HL-60/S4 treated with phorbol 12-myristate 13-acetate at 8.2 ng/mL for 4 days and 3 days (cell line): ENCODE results near the gene YWHAB.

Source experiments
- in situ Hi-C: fragments of 300-500 bp; cut with MboI; formaldehyde crosslinking; loops from 2 replicates; pipeline ENCODE4 v1.15.0; 2022; ENCODE audit warnings: low sequenced_read_pairs

Gene YWHAB

DNA sequence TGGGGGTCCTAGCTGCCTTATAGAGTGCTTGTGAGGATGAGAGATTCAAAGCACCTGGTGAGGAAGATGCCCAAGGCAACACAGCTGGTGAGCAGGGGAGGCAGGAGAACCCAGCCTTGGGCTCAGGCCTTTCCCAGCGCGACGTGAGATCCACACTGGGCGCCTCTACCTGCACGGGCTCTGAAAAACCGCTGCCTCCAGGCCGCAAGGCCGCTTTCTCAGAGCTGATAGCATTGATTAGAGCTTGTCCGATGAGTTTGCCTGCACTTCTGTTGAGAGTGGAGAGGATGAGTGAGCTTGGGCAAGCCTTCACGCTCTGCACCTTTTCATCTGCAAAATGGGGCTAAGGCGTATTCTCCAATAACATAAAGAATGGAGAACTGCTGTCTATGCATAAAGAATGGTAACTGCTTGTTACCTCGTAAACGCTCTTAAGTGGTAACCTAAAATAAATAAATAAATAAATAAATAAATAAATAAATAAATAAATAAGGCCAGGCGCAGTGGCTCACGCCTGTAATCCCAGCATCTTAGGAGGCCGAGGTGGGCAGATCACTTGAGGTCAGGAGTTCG, 25.3 kb downstream of the YWHAB start:
- in situ Hi-C loops, result no loop called here

DNA sequence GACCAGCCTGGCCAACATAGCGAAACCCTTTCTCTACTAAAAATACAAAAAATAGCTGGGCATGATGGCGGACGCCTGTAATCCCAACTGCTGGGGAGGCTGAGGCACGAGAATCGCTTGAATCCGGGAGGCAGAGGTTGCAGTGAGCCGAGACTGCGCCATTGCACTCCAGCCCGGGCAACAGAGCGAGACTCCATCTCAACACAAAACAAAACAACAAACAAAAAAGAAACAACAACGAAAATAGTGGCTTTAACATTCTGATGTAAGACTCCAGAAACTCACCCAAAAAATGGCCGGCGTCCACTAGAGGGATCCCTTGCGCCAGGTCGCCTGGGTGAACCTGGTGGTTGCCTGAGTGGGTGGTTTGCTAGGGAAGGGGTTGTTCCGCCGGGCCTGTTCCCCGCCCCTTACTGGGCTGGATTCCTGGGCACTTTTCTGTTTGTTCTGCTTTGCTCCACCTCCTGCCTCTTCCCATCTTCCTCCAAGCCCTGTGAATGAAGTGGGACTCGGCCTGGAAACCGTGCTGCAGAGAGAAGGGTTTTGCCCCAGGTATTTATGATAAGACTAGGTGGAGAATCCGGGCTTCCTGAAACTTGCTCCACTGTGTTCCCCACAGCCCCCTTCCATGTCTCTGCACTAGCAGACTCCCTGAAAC, 25.9 kb downstream of the YWHAB start:
- in situ Hi-C loops, result no loop called here

DNA sequence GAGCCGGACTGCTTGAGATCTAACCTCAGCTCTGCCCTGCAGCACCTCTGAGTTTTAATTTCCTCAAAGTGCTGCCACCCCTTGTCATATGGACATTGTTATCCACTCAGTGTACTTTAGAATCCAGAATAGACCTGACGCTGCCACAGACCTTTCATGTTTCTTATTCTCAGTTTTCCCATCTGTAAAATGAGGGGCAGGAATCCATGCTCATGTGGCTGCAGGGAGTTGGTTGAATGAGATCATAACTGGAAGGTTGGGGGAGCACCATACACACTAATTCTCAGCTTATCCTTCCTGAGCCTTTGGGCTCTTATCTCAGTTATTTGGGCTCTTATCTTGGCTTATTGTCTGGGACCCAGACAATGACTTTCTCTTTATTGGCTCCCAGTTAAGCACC, 26.7 kb downstream of the YWHAB start:
- in situ Hi-C loops, result no loop called here

DNA sequence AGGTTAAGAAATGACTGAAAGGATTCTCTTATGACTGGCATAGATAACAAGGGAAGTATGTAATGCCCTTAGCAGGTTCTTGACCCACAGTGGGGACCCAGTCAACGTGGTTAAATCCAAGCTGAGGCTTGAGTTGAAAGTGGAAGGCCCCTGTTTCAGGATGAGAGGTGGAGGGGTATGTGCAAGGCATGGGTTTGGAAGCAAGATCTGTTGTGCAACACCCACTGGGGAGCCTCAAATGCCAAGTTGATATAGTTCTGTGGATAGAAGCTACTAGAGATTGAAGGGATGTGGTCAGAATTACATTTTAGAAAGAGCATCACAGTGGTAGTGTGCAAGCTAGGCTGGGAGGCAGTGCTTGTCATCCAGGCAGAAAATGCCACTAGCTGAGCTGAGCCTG, 29.4 kb downstream of the YWHAB start:
- in situ Hi-C loops, result no loop called here

DNA sequence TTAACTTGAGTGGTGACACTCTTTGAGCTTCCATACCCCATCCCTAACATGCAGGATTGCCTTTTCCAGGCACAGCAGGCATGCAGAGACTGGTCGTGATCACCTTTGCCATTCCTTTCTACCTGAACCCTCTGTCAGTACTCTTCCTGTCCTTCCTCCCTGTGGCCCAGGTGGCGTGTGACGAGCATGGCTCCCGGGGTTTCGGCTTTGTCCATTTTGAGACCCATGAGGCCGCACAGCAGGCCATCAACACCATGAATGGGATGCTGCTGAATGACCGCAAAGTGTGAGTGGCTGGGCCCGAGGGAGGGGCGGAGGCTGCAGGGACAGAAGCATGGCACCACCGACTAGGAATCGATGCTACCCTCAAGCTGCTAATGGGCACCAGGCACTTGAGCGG, 31.1 kb downstream of the YWHAB start:
- in situ Hi-C loops, result no loop called here

DNA sequence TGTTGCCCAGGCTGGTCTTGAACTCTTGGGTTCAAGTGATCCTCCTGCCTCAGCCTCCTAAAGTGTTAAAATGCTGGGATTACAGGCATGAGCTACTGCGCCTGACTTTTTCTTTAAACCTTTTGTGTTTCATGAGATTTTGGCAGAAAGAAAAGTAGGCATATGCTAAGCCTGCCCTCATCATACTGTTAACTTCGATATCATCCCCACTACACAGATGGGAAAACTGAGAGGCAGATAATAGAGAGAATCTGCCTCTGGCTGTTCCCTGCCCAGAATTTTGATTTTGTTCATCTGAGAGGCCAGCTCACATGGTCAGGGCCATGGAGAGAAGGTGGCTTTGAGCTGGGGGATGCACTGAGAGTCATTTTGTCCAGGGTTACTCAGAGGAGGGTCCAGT, 31.9 kb downstream of the YWHAB start:
- in situ Hi-C loops, result no loop called here

DNA sequence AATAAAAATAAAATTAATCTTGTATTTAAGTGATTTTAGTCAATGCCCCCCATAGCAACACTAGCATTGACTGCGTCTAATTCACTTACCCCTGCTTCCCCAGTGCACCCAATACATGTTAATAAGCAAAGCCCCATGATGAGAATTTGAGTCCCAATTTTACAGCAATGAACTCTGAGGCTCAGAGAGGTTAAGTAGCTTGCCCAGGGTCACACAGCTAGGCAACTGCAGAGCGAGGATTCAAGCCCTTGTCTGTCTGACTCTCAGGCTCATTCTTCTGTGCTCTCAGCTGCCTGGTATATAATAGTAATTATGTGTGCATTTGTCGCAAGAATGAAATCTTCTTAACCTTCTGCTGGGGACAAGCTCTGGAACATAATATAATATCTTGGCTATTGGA, 32.8 kb downstream of the YWHAB start:
- in situ Hi-C loops, result no loop called here

DNA sequence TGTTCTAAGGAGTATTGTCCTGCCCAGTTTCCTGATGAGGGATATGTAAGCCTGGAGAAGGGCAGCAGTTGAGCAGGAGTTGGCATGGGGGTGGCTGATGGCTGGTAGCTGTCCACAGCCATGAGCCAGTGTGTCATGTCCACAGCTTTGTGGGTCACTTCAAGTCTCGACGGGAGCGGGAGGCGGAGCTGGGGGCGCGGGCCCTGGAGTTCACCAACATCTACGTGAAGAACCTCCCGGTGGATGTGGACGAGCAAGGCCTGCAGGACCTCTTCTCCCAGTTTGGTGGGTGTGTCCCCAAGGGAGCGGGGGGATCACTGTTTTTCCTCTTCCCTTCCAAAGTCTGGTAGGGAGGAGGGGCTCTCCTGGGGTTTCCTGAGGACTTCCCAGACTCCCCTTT, 33.3 kb downstream of the YWHAB start:
- in situ Hi-C loops, result no loop called here

DNA sequence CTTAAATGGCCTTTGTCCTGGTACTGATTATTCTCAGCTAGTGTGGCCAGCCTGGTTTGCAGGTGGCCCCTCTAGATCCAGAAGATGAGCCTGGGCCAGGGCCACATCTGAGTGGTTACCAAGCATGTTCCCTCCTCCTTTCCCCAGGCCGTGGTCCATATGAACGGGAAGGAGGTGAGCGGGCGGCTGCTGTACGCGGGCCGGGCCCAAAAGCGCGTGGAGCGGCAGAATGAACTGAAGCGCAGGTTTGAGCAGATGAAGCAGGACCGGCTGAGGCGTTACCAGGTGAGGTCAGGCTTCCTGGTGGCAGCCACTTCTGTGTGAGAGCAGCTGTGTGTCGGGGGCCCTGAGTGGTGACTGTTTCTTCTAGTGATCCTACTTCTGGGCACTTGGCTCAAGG, 35.9 kb downstream of the YWHAB start:
- in situ Hi-C loops, result no loop called here

DNA sequence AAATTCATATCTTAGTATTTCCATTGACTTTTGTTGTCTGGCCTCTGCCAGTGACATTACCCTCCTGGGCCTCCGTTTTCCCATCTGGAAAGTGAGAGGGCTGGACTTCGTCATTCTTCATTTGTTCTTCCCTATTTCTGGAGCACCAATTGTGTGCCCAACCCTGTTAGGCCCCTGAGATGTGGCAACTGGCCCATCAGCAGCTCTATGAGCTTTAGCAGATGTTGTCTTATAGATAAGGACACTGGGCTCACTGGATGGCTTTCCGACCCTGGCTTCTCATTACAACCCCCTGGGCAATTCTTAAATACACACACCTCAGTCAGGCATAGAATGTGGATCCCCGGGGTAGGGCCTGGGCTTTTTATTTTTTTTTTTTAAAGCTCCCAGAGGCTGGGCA, 39.0 kb downstream of the YWHAB start:
- in situ Hi-C loops, result no loop called here

DNA sequence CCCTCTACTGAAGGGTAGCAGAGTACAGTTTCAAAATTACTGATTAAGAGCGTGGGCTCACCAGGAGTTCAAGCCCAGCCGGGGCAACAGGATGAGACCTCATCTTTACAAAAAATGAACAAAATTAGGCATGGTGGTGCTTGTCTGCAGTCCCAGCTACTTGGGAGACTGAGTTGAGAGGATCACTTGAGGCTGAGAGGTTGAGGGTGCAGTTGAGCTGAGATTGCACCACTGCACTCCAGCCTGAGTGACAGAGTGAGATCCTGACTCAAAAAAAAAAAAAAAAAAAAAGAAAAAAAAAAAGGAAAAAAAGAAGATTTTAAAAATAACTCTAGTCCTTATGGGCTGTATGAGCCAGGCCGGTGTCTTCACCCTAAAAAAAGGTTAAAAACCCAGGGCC, 43.1 kb downstream of the YWHAB start:
- in situ Hi-C loops, result no loop called here

DNA sequence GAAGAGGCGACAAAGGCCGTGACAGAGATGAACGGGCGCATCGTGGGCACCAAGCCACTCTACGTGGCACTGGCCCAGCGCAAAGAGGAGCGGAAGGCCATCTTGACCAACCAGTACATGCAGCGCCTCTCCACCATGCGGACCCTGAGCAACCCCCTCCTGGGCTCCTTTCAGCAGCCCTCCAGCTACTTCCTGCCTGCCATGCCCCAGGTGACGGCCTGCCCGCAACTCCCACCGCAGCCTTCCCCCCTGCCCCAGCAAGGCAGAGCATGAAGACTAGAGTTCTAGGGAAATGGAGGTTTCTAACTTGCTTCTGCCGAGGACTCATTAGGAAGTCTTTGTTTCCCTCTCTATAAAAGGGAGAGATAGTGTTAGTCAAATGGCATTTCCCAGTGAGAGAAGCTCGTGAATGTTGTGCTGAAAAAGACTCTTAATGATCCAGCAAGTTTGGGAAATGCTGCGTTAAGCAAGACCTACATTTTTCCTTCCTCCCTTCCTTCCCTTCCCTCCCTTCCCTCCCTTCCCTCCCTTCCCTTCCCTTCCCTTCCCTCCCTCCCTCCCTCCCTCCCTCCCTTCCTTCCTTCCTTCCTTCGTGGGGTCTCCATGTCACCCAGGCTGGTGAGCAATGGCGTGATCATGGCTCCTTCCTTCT, 45.1 kb downstream of the YWHAB start:
- in situ Hi-C loops, result no loop called here

DNA sequence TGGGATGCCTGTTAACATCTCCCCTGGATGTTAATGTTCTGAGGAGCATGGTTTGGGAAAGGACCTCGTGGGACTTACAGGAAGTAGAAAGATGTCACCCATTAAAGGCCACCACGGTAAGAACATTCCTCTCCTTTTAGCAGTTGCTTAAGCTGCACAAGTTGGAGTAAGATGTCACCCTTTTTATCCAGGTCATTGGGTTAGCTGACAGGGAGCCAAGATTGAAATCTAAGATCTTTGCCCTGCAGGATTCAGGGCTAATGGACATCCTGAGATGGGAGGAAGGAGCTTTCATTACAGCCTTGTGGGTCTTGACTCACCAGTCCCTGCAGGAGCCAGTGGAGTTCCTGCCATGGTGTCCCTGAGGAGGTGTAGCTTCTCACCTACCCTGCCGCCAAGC, 46.4 kb downstream of the YWHAB start:
- in situ Hi-C loops, result no loop called here

DNA sequence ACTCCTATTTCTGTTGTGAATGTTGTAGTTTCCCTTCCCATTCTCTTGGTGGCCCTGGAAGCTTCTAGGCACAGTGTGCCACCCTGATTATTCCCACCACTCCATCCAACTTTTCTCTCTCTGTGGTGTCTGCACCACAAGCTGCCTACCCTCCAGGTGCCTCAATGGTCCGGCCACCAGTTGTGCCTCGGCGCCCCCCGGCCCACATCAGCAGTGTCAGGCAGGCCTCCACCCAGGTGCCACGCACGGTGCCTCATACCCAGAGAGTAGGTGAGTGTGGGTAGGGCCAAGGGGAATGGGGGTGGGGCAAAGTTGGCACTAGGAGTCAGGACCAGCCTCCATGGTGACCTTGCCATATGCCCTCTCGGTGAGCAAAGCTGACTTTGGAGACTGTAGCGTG, 47.4 kb downstream of the YWHAB start:
- in situ Hi-C loops, result no loop called here

DNA sequence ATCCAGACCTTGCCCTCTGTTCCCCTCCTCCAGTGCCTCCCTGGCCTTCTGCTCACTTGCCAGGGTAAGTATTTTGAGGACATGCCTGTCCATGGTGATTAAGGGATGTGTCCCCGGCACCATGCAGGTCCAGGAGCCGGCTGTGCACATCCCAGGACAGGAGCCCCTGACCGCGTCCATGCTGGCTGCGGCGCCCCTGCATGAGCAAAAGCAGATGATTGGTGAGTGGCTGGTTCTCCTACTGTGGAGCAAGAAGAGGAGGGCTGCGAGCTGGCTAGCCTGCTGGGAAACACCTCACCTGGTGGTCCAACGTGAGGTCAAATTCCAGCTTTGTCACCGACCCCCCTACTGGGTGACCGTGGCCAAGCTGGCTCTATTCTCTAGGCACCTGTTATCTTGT, 51.0 kb downstream of the YWHAB start:
- in situ Hi-C loops, result no loop called here

DNA sequence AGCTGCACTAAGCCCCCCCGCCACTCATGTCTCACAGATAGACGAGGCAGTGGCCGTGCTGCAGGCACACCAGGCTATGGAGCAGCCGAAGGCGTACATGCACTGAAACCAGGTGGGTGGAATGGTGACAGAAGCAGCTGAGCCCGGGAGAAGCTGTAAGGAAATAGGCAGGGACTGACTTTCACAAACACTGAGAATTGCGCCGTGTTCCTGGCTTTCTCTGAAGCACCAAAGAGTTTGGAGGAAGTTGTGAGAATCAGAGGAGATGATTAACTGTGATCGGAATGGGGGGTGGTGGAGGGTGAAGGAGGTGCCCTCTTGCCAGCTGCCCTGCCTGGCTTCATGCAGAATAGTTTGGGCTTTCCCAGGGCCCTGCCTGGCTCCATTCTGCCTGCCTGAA, 53.1 kb downstream of the YWHAB start:
- in situ Hi-C loops, result no loop called here

DNA sequence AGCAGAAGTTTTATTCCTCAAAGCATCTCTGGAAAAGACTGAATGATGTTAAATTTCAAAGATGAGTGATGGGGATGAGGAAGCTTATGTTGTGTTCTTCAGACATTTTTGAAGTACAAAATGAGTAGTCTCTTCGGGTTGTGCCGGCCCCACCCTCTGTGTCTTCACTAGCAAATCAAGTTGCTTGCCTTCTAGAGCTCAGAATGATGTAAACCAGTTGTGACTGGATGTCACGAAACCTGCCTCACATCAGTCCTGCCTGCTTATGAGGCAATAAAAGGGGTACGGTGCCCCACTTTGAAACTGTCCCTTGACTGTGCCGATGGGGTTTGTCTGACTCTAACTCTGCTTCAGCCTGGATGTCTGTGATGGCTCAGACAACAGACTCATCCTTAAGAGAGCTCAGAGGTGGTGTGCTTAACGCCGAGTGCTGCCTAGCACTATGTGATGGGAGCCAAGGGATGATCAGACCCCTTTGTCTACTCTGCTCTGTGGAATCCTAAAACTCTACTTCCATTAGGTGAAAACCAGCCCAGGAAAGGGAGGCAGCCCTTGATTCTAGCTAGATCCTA, 55.7 kb downstream of the YWHAB start:
- in situ Hi-C loops, result no loop called here

DNA sequence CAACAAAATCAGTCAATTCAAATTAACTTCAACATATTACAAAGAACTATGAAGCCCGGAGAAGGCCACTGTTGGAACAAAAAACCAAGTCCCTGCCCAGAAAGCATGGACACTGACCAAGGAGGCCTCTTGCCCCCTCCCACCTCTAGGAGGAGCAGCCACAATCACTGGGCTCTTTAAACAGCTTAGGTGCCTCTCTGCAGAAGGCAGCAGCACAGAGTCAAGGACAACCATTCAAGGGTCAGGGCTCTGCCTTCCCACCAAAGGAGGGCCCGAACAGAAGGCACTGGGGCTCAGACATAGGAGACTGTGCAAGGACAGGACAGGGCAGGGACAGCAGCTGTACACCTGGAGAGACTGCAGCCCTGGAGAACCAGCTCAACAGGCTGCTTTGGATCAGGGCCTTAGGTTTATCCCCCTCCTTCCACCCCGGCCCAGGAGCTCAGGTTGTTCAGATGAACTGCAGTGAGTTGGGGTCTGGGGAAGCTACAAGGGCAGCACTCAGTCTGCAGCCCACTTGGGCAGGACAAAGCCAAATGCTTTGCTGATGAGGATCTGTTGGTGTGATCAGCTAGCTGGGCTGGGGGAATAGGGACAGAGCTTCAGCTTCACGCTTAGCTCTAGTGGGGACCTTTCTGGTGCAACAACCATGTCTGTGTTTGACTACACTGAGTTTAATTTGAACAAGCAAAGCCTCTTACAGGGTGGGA, 56.9 kb downstream of the YWHAB start:
- in situ Hi-C loops, result no loop called here

DNA sequence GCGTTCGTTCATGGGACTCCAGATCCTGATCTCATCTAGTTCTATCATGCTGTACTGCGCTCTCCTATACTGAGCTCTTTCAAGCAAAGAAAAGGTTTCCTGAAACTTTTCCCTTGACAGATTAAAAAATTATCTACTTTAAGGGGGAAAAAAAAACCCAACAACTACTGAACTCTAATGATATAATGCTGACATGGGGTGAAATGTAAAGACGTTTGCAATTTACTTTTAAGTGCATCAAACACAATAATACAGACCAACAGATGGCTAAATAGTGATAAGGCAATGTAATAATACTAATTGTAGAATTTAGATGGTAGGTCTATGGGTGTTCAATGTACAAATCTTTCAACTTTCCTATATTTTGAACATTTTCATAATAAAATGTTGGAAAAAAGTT, 58.3 kb downstream of the YWHAB start:
- in situ Hi-C loops, result no loop called here

DNA sequence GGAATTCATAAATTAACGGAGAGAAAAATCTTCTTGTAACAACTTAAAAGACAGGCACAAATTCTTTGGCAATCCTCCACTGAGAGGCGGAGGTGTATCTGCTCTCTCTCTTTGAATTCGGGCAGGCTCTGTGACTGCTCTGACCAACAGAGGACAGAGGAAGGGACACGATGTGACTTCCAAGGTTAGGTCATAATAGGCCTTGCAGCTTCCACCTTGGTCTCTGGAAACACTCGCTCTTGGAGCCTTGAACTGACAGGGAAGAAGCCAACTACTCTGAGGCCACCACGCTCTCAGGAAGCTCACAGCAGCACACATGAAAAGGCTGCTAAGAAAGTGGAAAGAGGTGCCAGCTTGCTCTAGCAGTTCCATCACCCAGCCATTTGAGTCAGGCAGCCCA, 59.8 kb downstream of the YWHAB start:
- in situ Hi-C loops, result no loop called here

DNA sequence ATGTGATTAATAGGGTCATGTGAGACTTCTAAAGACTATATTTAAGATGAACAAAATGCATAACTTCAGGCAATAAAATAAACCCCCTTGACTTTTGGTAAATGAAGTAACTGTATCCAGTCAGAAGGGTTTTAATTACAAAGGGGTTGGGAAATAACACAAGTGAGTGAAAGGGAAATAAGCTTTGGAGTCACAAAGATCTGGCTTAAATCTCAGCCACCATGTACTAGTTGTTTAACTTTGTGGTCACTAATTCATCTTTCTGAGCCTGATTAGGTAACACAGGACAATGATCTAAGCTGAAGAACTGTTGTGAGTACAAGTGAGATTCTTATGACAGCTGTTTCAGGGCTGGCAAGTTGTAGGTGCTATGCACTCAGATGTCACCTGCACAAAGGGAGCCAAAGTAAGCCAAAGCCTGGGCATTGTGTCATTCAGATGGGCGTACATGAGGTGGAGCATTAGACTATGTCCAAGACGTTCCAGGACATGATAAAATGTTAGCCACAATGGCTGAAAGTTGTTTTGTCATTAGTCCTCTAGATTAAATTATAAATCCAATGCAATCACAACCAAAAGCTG, 60.9 kb downstream of the YWHAB start:
- in situ Hi-C loops, result no loop called here
